Measurements from ENCODE around the gene CSGALNACT2.

- TF ChIP-seq CTCF (IDR thresholded peaks at IDR 0.05) (peak; percentile 27; the same call in 1 of the 2 replicates), PBX3 (IDR thresholded peaks at IDR 0.05) (no peak), TAF1 (IDR thresholded peaks at IDR 0.05; ENCODE audit: borderline replicate concordance, low read depth, low read length) (no peak), USF2 (IDR thresholded peaks at IDR 0.05; ENCODE audit: borderline replicate concordance, low read depth, low read length) (no peak), NRF1 (IDR thresholded peaks at IDR 0.05; ENCODE audit: low read depth, low read length) (no peak), FOXM1 (IDR thresholded peaks at IDR 0.05; ENCODE audit: low read depth) (no peak), MEF2A (IDR thresholded peaks at IDR 0.05; ENCODE audit: borderline replicate concordance, low read depth) (no peak), MAX (IDR thresholded peaks at IDR 0.05; ENCODE audit: low read depth) (no peak)
Observed at GRCh38 chr10:43170491-43170890, 32.2 kb downstream of the CSGALNACT2 start.

Measured in SK-N-SH (cell line).